ENCODE measurements around the gene CFAP47. TPM values are rescaled to one million over a fixed set of nuclear protein-coding genes. Genes with fewer than 3 reads are reported as not detected.
A peak's percentile ranks its signal among the peaks of the same experiment; 100 is the strongest.

Gene CFAP47
- total RNA-seq, 1 donor from 2014 or later = not detected

GRCh38 chrX:36007207-36007606, 87.7 kb downstream of the CFAP47 start:
- no peaks in the 10 kb centered on the region for H3K4me1 Mint-ChIP-seq (ENCODE audit: low read depth, unreplicated experiment)
- peaks cover 2% of the 10 kb centered on the region for H3K27me3 Mint-ChIP-seq (ENCODE audit: low read depth, unreplicated experiment)
- Histone ChIP-seq H3K27me3 (ENCODE audit: insufficient read depth, low read length) (no peaks in the 10 kb centered on the region), H3K4me3 (ENCODE audit: insufficient read depth, low read depth, low read length) (no peak overlapping the region), H3K79me2 (ENCODE audit: insufficient read depth, low read length) (no peaks in the 10 kb centered on the region), H3K9ac (ENCODE audit: low read length) (no peak overlapping the region), H4K20me1 (ENCODE audit: insufficient read depth, low read length) (no peaks in the 10 kb centered on the region), H3K9me3 (ENCODE audit: insufficient read depth, low read depth, low read length) (no peaks in the 10 kb centered on the region), H3K4me2 (ENCODE audit: low read length) (no peak overlapping the region), H3K36me3 (ENCODE audit: insufficient read depth, low read length) (no peaks in the 10 kb centered on the region), H3K4me1 (ENCODE audit: insufficient read depth, low read length) (no peaks in the 10 kb centered on the region), H2AFZ (ENCODE audit: low read depth, low read length) (no peak overlapping the region), H3K27ac (ENCODE audit: low read depth, low read length) (no peak overlapping the region)
- H3K4me3 Mint-ChIP-seq (ENCODE audit: unreplicated experiment) = no peak overlapping the region
- TF ChIP-seq, protein P1, sequence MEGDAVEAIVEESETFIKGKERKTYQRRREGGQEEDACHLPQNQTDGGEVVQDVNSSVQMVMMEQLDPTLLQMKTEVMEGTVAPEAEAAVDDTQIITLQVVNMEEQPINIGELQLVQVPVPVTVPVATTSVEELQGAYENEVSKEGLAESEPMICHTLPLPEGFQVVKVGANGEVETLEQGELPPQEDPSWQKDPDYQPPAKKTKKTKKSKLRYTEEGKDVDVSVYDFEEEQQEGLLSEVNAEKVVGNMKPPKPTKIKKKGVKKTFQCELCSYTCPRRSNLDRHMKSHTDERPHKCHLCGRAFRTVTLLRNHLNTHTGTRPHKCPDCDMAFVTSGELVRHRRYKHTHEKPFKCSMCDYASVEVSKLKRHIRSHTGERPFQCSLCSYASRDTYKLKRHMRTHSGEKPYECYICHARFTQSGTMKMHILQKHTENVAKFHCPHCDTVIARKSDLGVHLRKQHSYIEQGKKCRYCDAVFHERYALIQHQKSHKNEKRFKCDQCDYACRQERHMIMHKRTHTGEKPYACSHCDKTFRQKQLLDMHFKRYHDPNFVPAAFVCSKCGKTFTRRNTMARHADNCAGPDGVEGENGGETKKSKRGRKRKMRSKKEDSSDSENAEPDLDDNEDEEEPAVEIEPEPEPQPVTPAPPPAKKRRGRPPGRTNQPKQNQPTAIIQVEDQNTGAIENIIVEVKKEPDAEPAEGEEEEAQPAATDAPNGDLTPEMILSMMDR (IDR thresholded peaks at IDR 0.05; ENCODE audit: insufficient read depth, low read depth, low read length) = no peak
- TF ChIP-seq EZH2 (IDR thresholded peaks at IDR 0.05; ENCODE audit: insufficient read depth, low read length) = no peak
- no peak for DNase-seq (ENCODE audit: low read depth)
- no peak overlapping the region for H3K27ac Mint-ChIP-seq (ENCODE audit: unreplicated experiment)
- H3K9me3 Mint-ChIP-seq (ENCODE audit: unreplicated experiment) = no peaks in the 10 kb centered on the region
- H3K36me3 Mint-ChIP-seq (ENCODE audit: low read depth, unreplicated experiment) = no peaks in the 10 kb centered on the region
- no peak for FAIRE-seq

- H3K36me3 ChIP-seq (ENCODE audit: insufficient read depth, low read length) = no peaks in the 10 kb centered on the region
- no peak for TF ChIP-seq EZH2 (IDR thresholded peaks at IDR 0.05; ENCODE audit: insufficient read depth, low read length)
- TF ChIP-seq, protein P1 (IDR thresholded peaks at IDR 0.05; ENCODE audit: insufficient read depth, low read depth, low read length) = no peak
- Mint-ChIP-seq H3K27me3 (ENCODE audit: low read depth, unreplicated experiment) (no peaks in the 10 kb centered on the region), H3K36me3 (ENCODE audit: low read depth, unreplicated experiment) (no peaks in the 10 kb centered on the region), H3K9me3 (ENCODE audit: unreplicated experiment) (peaks cover 2% of the 10 kb centered on the region), H3K4me1 (ENCODE audit: low read depth, unreplicated experiment) (no peaks in the 10 kb centered on the region), H3K4me3 (ENCODE audit: unreplicated experiment) (no peak overlapping the region), H3K27ac (ENCODE audit: unreplicated experiment) (no peak overlapping the region)
- H3K27ac ChIP-seq (ENCODE audit: low read depth, low read length) = no peak overlapping the region
- no peaks in the 10 kb centered on the region for H3K27me3 ChIP-seq (ENCODE audit: insufficient read depth, low read length)
- peak; percentile 39 for FAIRE-seq
- H3K79me2 ChIP-seq (ENCODE audit: insufficient read depth, low read length) = no peaks in the 10 kb centered on the region
- no peak overlapping the region for H3K9ac ChIP-seq (ENCODE audit: low read length)
- no peak overlapping the region for H3K4me3 ChIP-seq (ENCODE audit: insufficient read depth, low read depth, low read length)
- H3K4me1 ChIP-seq (ENCODE audit: insufficient read depth, low read length) = no peaks in the 10 kb centered on the region
- no peak overlapping the region for H3K4me2 ChIP-seq (ENCODE audit: low read length)
- H4K20me1 ChIP-seq (ENCODE audit: insufficient read depth, low read length) = no peaks in the 10 kb centered on the region
- no peaks in the 10 kb centered on the region for H3K9me3 ChIP-seq (ENCODE audit: insufficient read depth, low read depth, low read length)
- DNase-seq (ENCODE audit: low read depth) = no peak
- no peak overlapping the region for H2AFZ ChIP-seq (ENCODE audit: low read depth, low read length)
These were observed 99.6 kb downstream of the CFAP47 start for GRCh38 chrX:36019125-36019524.

DNA sequence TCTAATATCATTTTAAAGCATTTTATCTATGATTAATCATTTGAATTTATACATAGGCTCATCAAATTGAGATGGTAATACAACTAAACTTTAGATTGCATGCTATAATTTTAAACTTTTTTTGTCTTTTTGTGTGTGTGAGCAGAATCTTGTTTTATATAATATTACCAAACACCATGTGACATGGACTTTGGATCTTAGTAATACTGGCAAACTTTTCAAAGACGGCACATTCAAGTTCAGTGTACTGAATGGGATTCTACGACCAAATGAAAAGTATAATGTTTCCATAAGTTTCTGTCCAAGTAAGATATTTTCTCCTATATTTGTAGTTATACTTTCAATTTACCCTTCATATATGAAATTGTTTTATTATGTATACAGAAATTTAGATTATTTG, 116.0 kb downstream of the CFAP47 start:
- TF ChIP-seq EZH2 (IDR thresholded peaks at IDR 0.05; ENCODE audit: insufficient read depth, low read length) = no peak
- TF ChIP-seq, protein P1 (IDR thresholded peaks at IDR 0.05; ENCODE audit: insufficient read depth, low read depth, low read length) = no peak
- Mint-ChIP-seq H3K36me3 (ENCODE audit: low read depth, unreplicated experiment) (no peaks in the 10 kb centered on the region), H3K9me3 (ENCODE audit: unreplicated experiment) (no peaks in the 10 kb centered on the region), H3K27ac (ENCODE audit: unreplicated experiment) (no peak overlapping the region), H3K4me1 (ENCODE audit: low read depth, unreplicated experiment) (no peaks in the 10 kb centered on the region), H3K4me3 (ENCODE audit: unreplicated experiment) (no peak overlapping the region), H3K27me3 (ENCODE audit: low read depth, unreplicated experiment) (no peaks in the 10 kb centered on the region)
- Histone ChIP-seq H3K4me3 (ENCODE audit: insufficient read depth, low read depth, low read length) (no peak overlapping the region), H3K79me2 (ENCODE audit: insufficient read depth, low read length) (no peaks in the 10 kb centered on the region), H3K9me3 (ENCODE audit: insufficient read depth, low read depth, low read length) (no peaks in the 10 kb centered on the region), H3K4me2 (ENCODE audit: low read length) (no peak overlapping the region), H3K27me3 (ENCODE audit: insufficient read depth, low read length) (no peaks in the 10 kb centered on the region), H4K20me1 (ENCODE audit: insufficient read depth, low read length) (no peaks in the 10 kb centered on the region), H2AFZ (ENCODE audit: low read depth, low read length) (no peak overlapping the region), H3K27ac (ENCODE audit: low read depth, low read length) (no peak overlapping the region), H3K4me1 (ENCODE audit: insufficient read depth, low read length) (no peaks in the 10 kb centered on the region), H3K36me3 (ENCODE audit: insufficient read depth, low read length) (no peaks in the 10 kb centered on the region), H3K9ac (ENCODE audit: low read length) (no peak overlapping the region)
- DNase-seq (ENCODE audit: low read depth) (no peak), FAIRE-seq (no peak)

Measured in astrocyte (in vitro differentiated cells and primary cell).